DMS 273 treated with DMSO at 0.1 percent for 48 hours (cell line): Measurements from ENCODE around the gene VWA5B2.

Experiments
- DNase-seq: peaks from one replicate; lab custom pipeline; 2025; lab: John Stamatoyannopoulos, UW

Gene VWA5B2

GRCh38 chr3:184223946-184224345 lies 5.4 kb upstream of the VWA5B2 start:
- no peak for DNase-seq

GRCh38 chr3:184227481-184227935 lies 1.9 kb upstream of the VWA5B2 start:
- no peak for DNase-seq

DNA sequence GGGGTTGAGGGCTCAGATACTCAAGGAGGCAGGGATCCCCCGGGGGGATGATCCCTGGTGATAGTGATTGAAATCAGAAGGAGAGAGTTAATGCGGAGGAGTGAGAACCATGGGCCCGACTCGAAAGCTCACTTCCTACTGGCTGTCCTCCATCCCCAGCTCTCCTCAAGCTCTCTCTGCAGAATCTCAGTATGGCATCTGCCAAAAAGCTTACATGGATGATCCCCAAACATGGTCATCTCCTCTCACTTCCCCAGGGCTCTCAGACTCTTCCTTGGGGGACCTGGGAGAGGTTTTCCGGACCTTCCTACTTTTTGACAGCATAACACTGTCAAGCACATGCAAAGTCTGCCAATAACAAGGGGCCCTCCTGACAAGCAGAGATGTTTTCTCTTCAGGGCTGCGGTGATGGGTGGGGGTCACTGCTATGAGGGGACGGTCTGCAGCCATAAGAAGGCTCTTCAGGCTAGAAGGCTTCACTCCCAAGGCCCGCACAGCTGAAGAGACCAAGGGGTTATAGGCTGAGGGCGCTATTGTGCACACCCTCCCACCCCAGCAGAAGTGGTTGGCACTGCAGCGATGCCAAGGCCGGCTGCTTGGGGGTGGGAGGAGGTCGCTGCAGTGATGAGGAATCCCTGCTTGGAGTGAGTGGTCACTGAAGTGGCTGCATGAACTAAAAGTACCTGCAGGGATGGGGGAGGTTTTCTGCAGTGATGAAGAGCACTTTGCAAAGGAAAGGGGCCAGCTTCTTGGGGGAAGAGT lies 828 bp upstream of the VWA5B2 start:
- DNase-seq, result no peak

DNA sequence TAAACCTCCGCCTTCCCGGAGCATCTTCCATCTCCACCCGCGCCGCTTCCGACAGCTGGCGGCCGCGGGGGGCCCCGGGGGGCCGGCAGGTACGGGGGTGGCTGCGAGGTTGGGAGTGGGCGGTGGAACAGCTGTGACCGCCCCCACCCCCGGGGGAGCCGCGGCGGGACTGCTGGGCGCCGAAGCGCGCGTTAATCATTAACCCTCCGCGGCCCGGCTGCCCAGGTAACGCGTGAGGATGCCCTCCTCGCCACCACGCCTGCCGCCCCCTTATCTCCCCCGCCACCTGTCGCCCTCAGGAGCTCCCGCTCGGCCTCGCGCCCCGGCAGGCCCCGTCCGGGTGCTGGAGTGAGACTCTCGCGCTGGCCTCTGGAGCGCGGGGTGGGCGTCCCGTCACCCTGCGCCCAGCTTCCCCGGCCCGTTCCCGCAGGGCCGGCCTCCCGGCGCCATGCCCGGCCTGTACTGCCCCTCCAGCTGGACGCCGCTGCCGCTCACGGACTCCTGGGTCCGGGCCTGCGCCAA lies 757 bp downstream of the VWA5B2 start:
- no peak for DNase-seq

DNA sequence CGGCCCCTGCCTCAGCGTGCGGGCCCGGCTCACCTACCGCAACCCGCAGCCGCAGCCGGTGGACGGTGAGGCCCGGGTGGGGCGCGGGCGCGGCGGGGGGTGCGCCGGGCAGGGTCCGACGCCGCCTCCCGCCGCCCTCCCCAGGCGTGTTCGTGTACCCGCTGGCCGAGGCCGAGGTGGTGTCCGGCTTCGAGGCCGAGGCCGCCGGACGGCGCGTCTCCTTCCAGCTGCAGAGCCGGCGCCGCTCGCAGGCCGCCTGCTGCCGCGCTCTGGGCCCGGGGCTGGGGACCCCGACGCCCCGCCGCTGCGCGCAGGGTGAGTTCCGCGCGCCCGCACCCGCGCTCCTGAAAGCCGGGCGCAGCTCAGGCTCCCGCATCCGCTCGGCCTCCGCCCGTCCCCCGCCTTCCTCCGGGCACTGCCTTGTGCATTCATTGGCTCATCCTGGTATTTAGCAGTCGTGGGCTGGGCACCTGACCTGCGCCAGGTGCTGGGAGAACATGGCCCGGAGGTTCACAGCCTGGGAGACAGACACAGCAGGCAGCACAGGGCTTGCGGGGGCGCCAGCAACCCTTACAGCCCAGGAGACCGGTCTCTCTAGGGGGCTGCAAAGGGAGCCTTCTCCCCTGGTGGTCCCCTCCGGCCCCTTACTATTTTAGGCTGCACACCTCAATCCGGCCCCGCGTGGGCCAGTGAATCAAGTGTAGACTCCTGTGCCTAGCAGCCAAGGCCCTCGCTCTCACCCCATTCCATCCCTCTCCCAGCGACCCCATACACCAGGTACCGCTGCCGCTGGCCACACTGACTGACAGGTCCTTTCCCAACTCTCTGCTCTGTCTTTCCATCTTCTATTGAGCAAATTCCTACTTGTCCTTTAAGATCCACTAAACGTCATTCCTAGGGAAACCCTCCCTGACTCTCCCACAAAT lies 1.5 kb downstream of the VWA5B2 start:
- no peak for DNase-seq

- DNase-seq, result no peak
These were observed 2.3 kb downstream of the VWA5B2 start for GRCh38 chr3:184231671-184232070.

GRCh38 chr3:184233127-184233843 lies 3.9 kb downstream of the VWA5B2 start:
- DNase-seq, result no peak

- DNase-seq, result peak; percentile 51
These were observed 4.8 kb downstream of the VWA5B2 start for GRCh38 chr3:184234224-184234623.

DNA sequence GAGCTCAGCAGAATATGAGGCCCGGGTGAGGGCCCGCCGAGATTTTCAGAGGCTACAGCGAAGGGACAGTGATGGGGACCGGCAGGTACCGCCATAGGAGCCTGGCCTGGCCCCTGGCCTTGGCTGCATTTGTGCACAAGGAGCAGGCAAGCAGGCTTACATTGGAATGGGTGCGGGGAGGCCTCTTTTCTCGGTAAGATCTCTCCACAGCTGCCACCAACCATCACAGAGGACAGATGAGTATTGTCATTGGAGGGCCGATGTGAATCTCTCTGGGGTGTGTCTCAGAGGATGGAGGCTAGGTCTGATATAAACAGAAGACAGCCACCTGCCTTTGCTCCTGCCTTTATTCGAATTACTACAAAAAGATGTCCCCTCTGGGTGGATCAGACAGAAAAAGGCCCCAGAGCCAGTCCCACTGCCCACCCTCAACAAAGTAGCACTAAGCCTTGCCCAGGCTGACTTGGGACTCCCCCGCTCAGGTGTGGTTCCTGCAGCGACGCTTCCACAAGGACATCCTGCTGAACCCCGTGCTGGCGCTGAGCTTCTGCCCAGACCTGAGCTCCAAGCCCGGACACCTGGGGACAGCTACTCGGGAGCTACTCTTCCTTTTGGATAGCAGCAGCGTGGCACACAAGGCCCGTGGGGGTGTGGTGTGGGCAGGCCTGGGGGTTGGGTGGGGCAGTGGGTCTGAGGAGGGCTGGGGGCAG lies 5.4 kb downstream of the VWA5B2 start:
- DNase-seq, result no peak

- DNase-seq, result peak; percentile 45
These were observed 6.1 kb downstream of the VWA5B2 start for GRCh38 chr3:184235381-184236032.

DNA sequence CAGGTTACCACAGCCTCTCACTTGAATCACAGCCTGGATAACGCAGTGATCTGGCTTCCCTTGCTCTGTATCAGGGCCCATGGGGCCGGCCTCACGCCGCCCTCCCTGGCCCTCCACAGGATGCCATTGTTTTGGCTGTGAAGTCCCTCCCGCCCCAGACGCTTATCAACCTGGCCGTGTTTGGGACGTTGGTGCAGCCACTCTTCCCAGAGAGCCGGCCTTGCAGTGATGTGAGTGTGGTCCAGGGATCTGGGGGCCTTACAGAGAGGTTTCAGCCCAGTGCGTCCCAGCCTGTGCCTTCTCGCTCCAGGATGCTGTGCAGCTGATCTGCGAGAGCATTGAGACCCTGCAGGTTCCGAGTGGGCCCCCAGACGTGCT lies 6.6 kb downstream of the VWA5B2 start:
- DNase-seq, result no peak

DNA sequence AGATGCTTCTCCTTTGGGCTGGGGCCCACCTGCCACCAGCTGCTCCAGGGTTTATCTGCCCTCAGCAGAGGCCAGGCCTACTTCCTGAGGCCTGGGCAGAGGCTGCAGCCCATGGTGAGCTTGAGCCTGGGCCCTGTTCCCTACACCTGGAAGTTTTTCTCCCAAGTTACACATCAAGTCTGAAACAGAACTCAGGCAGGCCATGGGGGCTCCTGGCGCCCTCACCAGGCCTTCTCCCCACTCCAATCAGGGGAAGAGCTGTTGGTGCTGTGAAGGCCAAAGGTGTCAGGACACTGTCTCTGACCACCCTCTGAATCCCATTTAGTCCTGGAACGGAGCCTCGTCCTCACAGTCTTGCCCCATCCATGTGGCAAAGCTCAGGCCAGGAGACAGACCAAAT lies 7.3 kb downstream of the VWA5B2 start:
- no peak for DNase-seq

DNA sequence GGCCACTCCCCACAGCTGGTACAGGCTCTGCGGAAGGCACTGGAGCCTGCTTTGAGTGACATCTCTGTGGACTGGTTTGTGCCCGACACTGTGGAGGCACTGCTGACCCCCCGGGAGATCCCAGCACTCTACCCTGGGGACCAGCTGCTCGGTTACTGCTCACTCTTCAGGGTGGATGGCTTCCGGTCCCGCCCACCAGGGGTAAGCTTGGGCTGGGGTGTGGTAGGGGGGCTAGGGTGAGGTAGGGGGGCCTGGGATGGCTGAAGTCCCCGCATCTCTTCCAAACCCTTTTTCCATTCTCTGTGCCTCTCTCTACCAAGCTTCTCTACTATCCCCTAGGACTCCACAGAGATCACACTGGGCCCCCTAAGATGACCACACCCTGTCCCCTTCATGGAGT lies 7.8 kb downstream of the VWA5B2 start:
- DNase-seq, result no peak

- DNase-seq, result no peak
These were observed 8.4 kb downstream of the VWA5B2 start for GRCh38 chr3:184237807-184238206.

GRCh38 chr3:184238246-184238818 lies 8.9 kb downstream of the VWA5B2 start:
- no peak for DNase-seq

- DNase-seq, result no peak
These were observed 9.8 kb downstream of the VWA5B2 start for GRCh38 chr3:184239221-184239620.

DNA sequence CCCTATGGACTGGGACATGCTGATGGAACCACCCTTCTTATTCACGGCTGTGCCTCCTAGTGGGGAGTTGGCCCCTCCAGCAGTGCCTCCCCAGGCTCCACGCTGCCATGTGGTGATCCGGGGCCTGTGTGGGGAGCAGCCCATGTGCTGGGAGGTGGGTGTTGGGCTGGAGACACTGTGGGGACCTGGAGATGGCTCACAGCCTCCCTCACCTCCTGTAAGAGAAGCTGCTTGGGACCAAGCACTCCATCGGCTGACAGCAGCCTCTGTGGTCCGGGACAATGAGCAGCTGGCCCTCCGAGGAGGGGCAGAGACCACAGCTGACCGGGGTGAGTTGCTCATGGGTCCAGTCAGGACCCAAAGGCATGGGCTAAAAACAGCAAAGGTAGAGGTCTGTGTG lies 10.3 kb downstream of the VWA5B2 start:
- DNase-seq, result no peak

- DNase-seq, result no peak
These were observed 11.2 kb downstream of the VWA5B2 start for GRCh38 chr3:184240384-184241140.

- DNase-seq, result no peak
These were observed 11.7 kb downstream of the VWA5B2 start for GRCh38 chr3:184241141-184241446.
